Breast epithelium (tissue), 3 donors: Measurements from ENCODE around the gene HDAC9.

Source experiments
- POLR2A ChIP-seq: fragments of 450-650 bp; IDR thresholded peaks from one replicate; pipeline ENCODE4 v1.6.1; 2016; ENCODE audit warnings: antibody characterized with exemption, mild to moderate bottlenecking, moderate library complexity
- TF ChIP-seq, protein P1 (sequence below), 3 donors: fragments of 450-650 bp; IDR thresholded peaks; one replicate each; pipeline ENCODE4 v1.5.1; 2016 to 2017; ENCODE audit warnings: antibody characterized with exemption in 3 of 3, mild to moderate bottlenecking in 3 of 3, moderate library complexity in 3 of 3

- TF ChIP-seq, protein P1, sequence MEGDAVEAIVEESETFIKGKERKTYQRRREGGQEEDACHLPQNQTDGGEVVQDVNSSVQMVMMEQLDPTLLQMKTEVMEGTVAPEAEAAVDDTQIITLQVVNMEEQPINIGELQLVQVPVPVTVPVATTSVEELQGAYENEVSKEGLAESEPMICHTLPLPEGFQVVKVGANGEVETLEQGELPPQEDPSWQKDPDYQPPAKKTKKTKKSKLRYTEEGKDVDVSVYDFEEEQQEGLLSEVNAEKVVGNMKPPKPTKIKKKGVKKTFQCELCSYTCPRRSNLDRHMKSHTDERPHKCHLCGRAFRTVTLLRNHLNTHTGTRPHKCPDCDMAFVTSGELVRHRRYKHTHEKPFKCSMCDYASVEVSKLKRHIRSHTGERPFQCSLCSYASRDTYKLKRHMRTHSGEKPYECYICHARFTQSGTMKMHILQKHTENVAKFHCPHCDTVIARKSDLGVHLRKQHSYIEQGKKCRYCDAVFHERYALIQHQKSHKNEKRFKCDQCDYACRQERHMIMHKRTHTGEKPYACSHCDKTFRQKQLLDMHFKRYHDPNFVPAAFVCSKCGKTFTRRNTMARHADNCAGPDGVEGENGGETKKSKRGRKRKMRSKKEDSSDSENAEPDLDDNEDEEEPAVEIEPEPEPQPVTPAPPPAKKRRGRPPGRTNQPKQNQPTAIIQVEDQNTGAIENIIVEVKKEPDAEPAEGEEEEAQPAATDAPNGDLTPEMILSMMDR (IDR thresholded peaks at IDR 0.05): no peak
- no peak for TF ChIP-seq POLR2A
These were observed 43.2 kb downstream of the HDAC9 start for GRCh38 chr7:18538554-18539250.
